ENCODE data around the gene ADGRA1. TPM values are rescaled to one million over a fixed set of nuclear protein-coding genes. Genes with fewer than 3 reads are reported as not detected.

Gene ADGRA1, protein sequence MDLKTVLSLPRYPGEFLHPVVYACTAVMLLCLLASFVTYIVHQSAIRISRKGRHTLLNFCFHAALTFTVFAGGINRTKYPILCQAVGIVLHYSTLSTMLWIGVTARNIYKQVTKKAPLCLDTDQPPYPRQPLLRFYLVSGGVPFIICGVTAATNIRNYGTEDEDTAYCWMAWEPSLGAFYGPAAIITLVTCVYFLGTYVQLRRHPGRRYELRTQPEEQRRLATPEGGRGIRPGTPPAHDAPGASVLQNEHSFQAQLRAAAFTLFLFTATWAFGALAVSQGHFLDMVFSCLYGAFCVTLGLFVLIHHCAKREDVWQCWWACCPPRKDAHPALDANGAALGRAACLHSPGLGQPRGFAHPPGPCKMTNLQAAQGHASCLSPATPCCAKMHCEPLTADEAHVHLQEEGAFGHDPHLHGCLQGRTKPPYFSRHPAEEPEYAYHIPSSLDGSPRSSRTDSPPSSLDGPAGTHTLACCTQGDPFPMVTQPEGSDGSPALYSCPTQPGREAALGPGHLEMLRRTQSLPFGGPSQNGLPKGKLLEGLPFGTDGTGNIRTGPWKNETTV
- total RNA-seq (2014; rRNA removed; shearing (Covaris generic)): not detected in 2 replicates
- not detected in 2 replicates for polyA plus RNA-seq (2016; fragmentation: Nextera tagmentation; extraction: Ambion mirVana)

GRCh38 chr10:133087679-133088178, at the start of gene ADGRA1:
Gene ADGRA1, plus strand, starts transcription at chr10:133087924. Its CDS starts 986 bp downstream, at chr10:133088910.
- no peak for TF ChIP-seq EZH2phosphoT487 (IDR thresholded peaks at IDR 0.05; ENCODE audit: insufficient read depth, low read depth)
- no peak for TF ChIP-seq EZH2 (IDR thresholded peaks at IDR 0.05; ENCODE audit: insufficient read depth, poor library complexity, severe bottlenecking)
- in situ Hi-C loops (cut with MboI): no loop called here
- peaks cover 62% of the 10 kb centered on the region for H3K27me3 ChIP-seq (replicated peaks; ENCODE audit: insufficient read depth)
- no peak within 1 kb of the TSS for H3K4me3 ChIP-seq
- no peaks in the 10 kb centered on the region for H4K20me1 ChIP-seq (ENCODE audit: insufficient read depth)
- 2% methylated on average over 50 to 66 of the region's 72 CpGs for WGBS, 2 experiments (ENCODE audit: low coverage in 1 of 2, low lambda C conversion rate in 2 of 2, missing lambda C conversion rate in 2 of 2)
- H3K9ac ChIP-seq: no peak within 1 kb of the TSS
- H3K27ac ChIP-seq: no peak within 1 kb of the TSS
- no peaks in the 10 kb centered on the region for H3K4me1 ChIP-seq (ENCODE audit: insufficient read depth)
- H3F3A ChIP-seq (ENCODE audit: insufficient read depth): no peaks in the 10 kb centered on the region
- H3K79me2 ChIP-seq (ENCODE audit: insufficient read depth): no peaks in the 10 kb centered on the region
- H3K4me2 ChIP-seq (ENCODE audit: unreplicated experiment): no peak within 1 kb of the TSS
- no peaks in the 10 kb centered on the region for H3K36me3 ChIP-seq (ENCODE audit: low read depth)
- DNase-seq: peak; percentile 22
- no peaks in the 10 kb centered on the region for H3K9me3 ChIP-seq (ENCODE audit: low read depth)
- no peaks in the 10 kb centered on the region for H3K9me2 ChIP-seq (ENCODE audit: insufficient read depth)
- H2AFZ ChIP-seq: no peak within 1 kb of the TSS

- 52 to 54% methylated on average over 25 to 27 of the region's 28 CpGs for WGBS, 2 experiments (ENCODE audit: low coverage in 1 of 2, low lambda C conversion rate in 2 of 2, missing lambda C conversion rate in 2 of 2)
- Histone ChIP-seq H3K9me2 (ENCODE audit: insufficient read depth) (no peaks in the 10 kb centered on the region), H3F3A (ENCODE audit: insufficient read depth) (no peaks in the 10 kb centered on the region), H3K36me3 (ENCODE audit: low read depth) (no peaks in the 10 kb centered on the region), H3K27ac (no peak overlapping the region), H3K9me3 (ENCODE audit: low read depth) (no peaks in the 10 kb centered on the region), H3K79me2 (ENCODE audit: insufficient read depth) (no peaks in the 10 kb centered on the region), H3K4me3 (no peak overlapping the region), H3K4me2 (ENCODE audit: unreplicated experiment) (no peak overlapping the region), H4K20me1 (ENCODE audit: insufficient read depth) (no peaks in the 10 kb centered on the region), H3K27me3 (replicated peaks; ENCODE audit: insufficient read depth) (peaks cover 46% of the 10 kb centered on the region), H3K4me1 (ENCODE audit: insufficient read depth) (no peaks in the 10 kb centered on the region), H2AFZ (no peak overlapping the region), H3K9ac (no peak overlapping the region)
- DNase-seq: no peak
- in situ Hi-C loops (cut with MboI): no loop called here
- TF ChIP-seq EZH2 (IDR thresholded peaks at IDR 0.05; ENCODE audit: insufficient read depth, poor library complexity, severe bottlenecking) (no peak), EZH2phosphoT487 (IDR thresholded peaks at IDR 0.05; ENCODE audit: insufficient read depth, low read depth) (no peak)
These were observed 49.5 kb upstream of the ADGRA1 start for GRCh38 chr10:133038036-133038823.

- no peaks in the 10 kb centered on the region for H3K79me2 ChIP-seq (ENCODE audit: insufficient read depth)
- no peak overlapping the region for H3K27ac ChIP-seq
- DNase-seq: peak; percentile 8
- TF ChIP-seq EZH2phosphoT487 (IDR thresholded peaks at IDR 0.05; ENCODE audit: insufficient read depth, low read depth): no peak
- TF ChIP-seq EZH2 (IDR thresholded peaks at IDR 0.05; ENCODE audit: insufficient read depth, poor library complexity, severe bottlenecking): no peak
- WGBS, 2 experiments (ENCODE audit: low coverage in 1 of 2, low lambda C conversion rate in 2 of 2, missing lambda C conversion rate in 2 of 2): 14 to 20% methylated on average over 21 to 30 of the region's 30 CpGs
- no peaks in the 10 kb centered on the region for H3F3A ChIP-seq (ENCODE audit: insufficient read depth)
- no peaks in the 10 kb centered on the region for H3K4me1 ChIP-seq (ENCODE audit: insufficient read depth)
- no peak overlapping the region for H3K4me3 ChIP-seq
- no peak overlapping the region for H2AFZ ChIP-seq
- no peak overlapping the region for H3K9ac ChIP-seq
- H3K9me2 ChIP-seq (ENCODE audit: insufficient read depth): no peaks in the 10 kb centered on the region
- no peaks in the 10 kb centered on the region for H3K9me3 ChIP-seq (ENCODE audit: low read depth)
- H3K27me3 ChIP-seq (replicated peaks; ENCODE audit: insufficient read depth): peaks cover 46% of the 10 kb centered on the region
- H3K4me2 ChIP-seq (ENCODE audit: unreplicated experiment): no peak overlapping the region
- no peaks in the 10 kb centered on the region for H4K20me1 ChIP-seq (ENCODE audit: insufficient read depth)
- in situ Hi-C loops (cut with MboI): no loop called here
- no peaks in the 10 kb centered on the region for H3K36me3 ChIP-seq (ENCODE audit: low read depth)
These were observed 48.5 kb upstream of the ADGRA1 start for GRCh38 chr10:133039107-133039802.

DNA sequence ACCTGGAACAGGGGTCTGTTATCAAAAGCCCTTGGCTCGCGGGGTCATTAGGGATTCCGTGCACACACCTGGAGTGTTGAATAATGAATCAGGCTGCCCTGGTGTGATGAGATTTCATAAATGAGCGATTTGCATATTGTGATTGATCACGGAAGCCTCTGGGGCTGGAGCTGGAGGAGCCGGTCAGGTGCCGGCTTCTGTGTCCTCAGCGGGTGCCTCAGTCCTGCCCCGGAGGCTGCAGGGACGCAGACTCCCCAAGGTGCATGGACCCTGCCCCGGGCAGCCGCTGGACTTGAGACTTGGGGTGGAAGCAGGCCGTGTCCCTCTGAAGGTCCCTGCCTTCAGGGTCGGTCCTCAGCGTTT, 47.9 kb upstream of the ADGRA1 start:
- no peak overlapping the region for H2AFZ ChIP-seq
- peaks cover 46% of the 10 kb centered on the region for H3K27me3 ChIP-seq (replicated peaks; ENCODE audit: insufficient read depth)
- TF ChIP-seq EZH2 (IDR thresholded peaks at IDR 0.05; ENCODE audit: insufficient read depth, poor library complexity, severe bottlenecking) (no peak), EZH2phosphoT487 (IDR thresholded peaks at IDR 0.05; ENCODE audit: insufficient read depth, low read depth) (no peak)
- in situ Hi-C loops (cut with MboI): no loop called here
- H3K4me3 ChIP-seq: no peak overlapping the region
- WGBS, 2 experiments (ENCODE audit: low coverage in 1 of 2, low lambda C conversion rate in 2 of 2, missing lambda C conversion rate in 2 of 2): 39 to 48% methylated on average over 13 to 15 of the region's 15 CpGs
- no peaks in the 10 kb centered on the region for H3K4me1 ChIP-seq (ENCODE audit: insufficient read depth)
- DNase-seq: no peak
- no peaks in the 10 kb centered on the region for H4K20me1 ChIP-seq (ENCODE audit: insufficient read depth)
- H3K9ac ChIP-seq: no peak overlapping the region
- H3K9me3 ChIP-seq (ENCODE audit: low read depth): no peaks in the 10 kb centered on the region
- no peak overlapping the region for H3K4me2 ChIP-seq (ENCODE audit: unreplicated experiment)
- H3K36me3 ChIP-seq (ENCODE audit: low read depth): no peaks in the 10 kb centered on the region
- H3K79me2 ChIP-seq (ENCODE audit: insufficient read depth): no peaks in the 10 kb centered on the region
- no peak overlapping the region for H3K27ac ChIP-seq
- H3K9me2 ChIP-seq (ENCODE audit: insufficient read depth): no peaks in the 10 kb centered on the region
- H3F3A ChIP-seq (ENCODE audit: insufficient read depth): no peaks in the 10 kb centered on the region
